ENCODE data around the gene IDE. TPM values are rescaled to one million over a fixed set of nuclear protein-coding genes. Genes with fewer than 3 reads are reported as not detected.

IDE gene
- total and polyA plus RNA-seq, 9 donors, result 10.7 to 16.4 (median 12.8) TPM

DNA sequence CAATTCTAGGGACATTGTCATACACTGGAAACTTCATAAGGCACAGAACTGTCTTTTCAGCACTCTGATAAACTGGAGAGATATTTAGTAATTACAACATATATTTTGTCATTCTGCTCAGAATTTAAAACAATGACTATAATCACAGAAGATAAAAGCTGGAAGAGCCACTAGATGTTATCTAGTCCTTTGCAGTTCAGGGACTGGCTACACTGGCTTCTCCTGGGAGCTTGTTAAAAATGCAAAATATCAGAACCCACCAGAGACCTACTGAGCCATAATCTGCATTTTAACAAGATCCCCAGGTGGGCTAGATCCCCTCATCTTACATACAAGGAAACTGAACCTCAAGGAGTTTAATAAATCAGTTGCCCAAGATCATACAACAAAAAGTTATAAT, 32.3 kb downstream of the IDE start:
- DNase-seq, result no peak
- no peaks in the 10 kb centered on the region for H3K4me1 ChIP-seq (ENCODE audit: control insufficient read depth, insufficient read depth, low read length)

DNA sequence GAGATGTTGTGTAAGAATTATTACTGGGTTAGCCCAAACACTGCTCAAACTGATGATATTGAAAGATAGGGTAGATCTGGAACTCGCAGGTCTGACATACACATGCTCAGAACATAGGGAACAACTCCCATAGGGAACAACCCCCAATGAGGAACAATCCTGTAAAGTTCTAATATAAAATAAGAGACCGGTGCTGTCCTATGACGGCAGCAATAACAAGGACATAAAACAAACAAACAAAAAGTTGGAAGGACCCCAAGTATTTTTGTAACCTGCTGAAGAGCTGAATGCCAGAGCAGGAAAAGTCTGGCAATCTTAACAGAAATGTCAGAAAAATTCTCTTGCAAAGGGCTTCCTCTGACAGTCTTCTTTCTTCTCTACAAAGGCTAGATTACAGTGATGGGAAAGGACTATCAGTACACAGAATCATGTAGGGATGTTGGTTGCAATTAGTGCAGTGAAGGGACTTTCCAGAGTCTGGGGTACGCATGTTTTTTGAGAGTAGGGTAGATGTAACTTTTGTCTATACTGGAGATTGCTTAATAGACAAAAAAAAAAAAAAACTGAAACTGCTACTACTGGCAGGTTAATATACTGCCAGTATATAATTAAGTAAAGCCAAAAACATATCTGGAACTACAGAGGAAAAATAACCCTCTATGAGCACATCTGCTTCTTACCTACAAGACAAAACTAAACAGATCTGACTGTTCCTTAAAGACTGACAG, 35.5 kb downstream of the IDE start:
- no CpG with 5 or more reads among the region's 4 CpGs for WGBS (ENCODE audit: insufficient coverage)
- H3K9me3 ChIP-seq (replicated peaks; ENCODE audit: control insufficient read depth, low read depth, low read length), result no peaks in the 10 kb centered on the region
- DNase-seq, result no peak
- H3K4me1 ChIP-seq (ENCODE audit: control insufficient read depth, insufficient read depth, low read length), result no peaks in the 10 kb centered on the region
- no peaks in the 10 kb centered on the region for H3K27me3 ChIP-seq (ENCODE audit: control insufficient read depth, insufficient read depth, low read length)
- H3K36me3 ChIP-seq (ENCODE audit: control insufficient read depth, insufficient read depth, low read length), result peaks cover 13% of the 10 kb centered on the region
- no peak overlapping the region for H3K27ac ChIP-seq (ENCODE audit: low read length)
- no peak overlapping the region for H3K4me3 ChIP-seq (ENCODE audit: low read length)

More for the DNA sequence above, 32.3 kb downstream of the IDE start:
- Histone ChIP-seq H3K36me3 (ENCODE audit: control insufficient read depth, insufficient read depth, low read length) (no peaks in the 10 kb centered on the region), H3K27me3 (ENCODE audit: control insufficient read depth, insufficient read depth, low read length) (no peaks in the 10 kb centered on the region), H3K27ac (ENCODE audit: low read length) (no peak overlapping the region), H3K4me3 (ENCODE audit: low read length) (no peak overlapping the region), H3K9me3 (replicated peaks; ENCODE audit: control insufficient read depth, low read depth, low read length) (no peaks in the 10 kb centered on the region)

DNA sequence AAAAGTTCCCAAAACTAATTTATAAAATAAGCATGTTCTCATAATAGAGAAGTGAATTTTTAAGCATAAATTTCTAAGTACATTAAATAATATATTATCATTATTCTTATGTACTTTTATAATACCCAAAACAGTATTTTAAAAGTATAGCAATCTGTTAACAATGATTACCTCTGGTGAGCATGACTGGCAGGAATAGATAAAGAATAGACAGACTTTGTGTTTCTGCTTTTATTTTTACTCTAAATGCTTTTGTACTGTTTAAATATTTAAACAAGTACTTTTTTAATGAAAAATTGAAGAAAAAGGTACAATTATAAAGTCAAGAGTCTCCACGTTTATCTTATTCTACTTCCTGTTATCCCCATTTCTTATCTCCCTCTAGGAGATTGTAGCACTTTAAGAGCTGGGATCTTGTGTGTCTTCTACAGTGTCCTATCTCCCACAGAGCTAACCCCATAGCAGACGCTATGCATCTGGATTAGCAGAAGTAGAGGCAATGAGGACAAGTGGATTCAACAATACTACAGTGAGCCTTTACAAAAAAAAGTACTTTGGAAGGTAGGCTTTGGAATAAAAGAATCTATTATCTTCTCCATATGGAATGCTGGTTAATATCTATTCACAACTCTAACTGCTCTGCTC, 42.9 kb downstream of the IDE start:
- no CpG with 5 or more reads among the region's 2 CpGs for WGBS (ENCODE audit: insufficient coverage)
- no peak overlapping the region for H3K4me3 ChIP-seq (ENCODE audit: low read length)
- H3K9me3 ChIP-seq (replicated peaks; ENCODE audit: control insufficient read depth, low read depth, low read length), result no peaks in the 10 kb centered on the region
- H3K36me3 ChIP-seq (ENCODE audit: control insufficient read depth, insufficient read depth, low read length), result peaks cover 19% of the 10 kb centered on the region
- H3K27ac ChIP-seq (ENCODE audit: low read length), result no peak overlapping the region
- H3K4me1 ChIP-seq (ENCODE audit: control insufficient read depth, insufficient read depth, low read length), result no peaks in the 10 kb centered on the region
- H3K27me3 ChIP-seq (ENCODE audit: control insufficient read depth, insufficient read depth, low read length), result no peaks in the 10 kb centered on the region
- no peak for DNase-seq

DNA sequence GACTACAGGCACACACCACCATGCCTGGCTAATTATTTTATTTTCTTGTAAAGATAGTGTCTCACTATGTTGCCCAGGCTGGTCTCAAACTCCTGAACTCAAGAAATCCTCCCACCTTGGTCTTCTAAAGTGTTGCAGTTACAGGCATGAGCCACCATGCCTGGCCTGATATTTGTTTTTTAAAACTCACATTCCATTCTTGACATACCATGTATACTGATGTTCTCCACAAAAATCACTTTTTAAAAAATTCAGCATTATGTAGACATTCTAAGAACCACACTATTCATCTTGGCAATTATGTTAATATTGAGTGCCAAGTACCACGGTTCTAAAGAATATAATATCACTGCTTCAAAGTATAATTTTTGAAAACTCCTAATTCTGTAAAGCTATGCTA, 43.5 kb downstream of the IDE start:
- no peaks in the 10 kb centered on the region for H3K4me1 ChIP-seq (ENCODE audit: control insufficient read depth, insufficient read depth, low read length)
- H3K4me3 ChIP-seq (ENCODE audit: low read length), result no peak overlapping the region
- no peak overlapping the region for H3K27ac ChIP-seq (ENCODE audit: low read length)
- WGBS (ENCODE audit: insufficient coverage), result no CpG with 5 or more reads among the region's 1 CpG
- no peaks in the 10 kb centered on the region for H3K27me3 ChIP-seq (ENCODE audit: control insufficient read depth, insufficient read depth, low read length)
- DNase-seq, result no peak
- no peaks in the 10 kb centered on the region for H3K9me3 ChIP-seq (replicated peaks; ENCODE audit: control insufficient read depth, low read depth, low read length)
- peaks cover 13% of the 10 kb centered on the region for H3K36me3 ChIP-seq (ENCODE audit: control insufficient read depth, insufficient read depth, low read length)

DNA sequence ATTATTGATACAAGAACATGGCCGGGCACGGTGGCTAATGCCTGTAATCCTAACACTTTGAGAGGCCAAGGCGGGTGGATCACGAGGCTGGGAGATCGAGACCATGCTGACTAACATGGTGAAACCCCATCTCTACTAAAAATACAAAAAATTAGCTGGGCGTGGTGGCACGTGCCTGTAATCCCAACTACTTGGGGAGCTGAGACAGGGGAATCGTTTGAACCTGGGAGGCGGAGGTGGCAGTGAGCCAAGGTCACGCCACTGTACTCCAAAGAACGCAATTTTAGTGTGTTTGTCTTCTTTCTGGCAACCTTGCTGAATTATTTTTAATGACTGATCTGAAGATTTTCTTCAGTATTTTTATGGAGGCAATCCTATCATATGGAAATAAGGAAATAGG, 46.2 kb downstream of the IDE start:
- Histone ChIP-seq H3K27ac (ENCODE audit: low read length) (no peak overlapping the region), H3K4me1 (ENCODE audit: control insufficient read depth, insufficient read depth, low read length) (no peaks in the 10 kb centered on the region), H3K36me3 (ENCODE audit: control insufficient read depth, insufficient read depth, low read length) (peaks cover 7% of the 10 kb centered on the region), H3K4me3 (ENCODE audit: low read length) (no peak overlapping the region), H3K9me3 (replicated peaks; ENCODE audit: control insufficient read depth, low read depth, low read length) (no peaks in the 10 kb centered on the region), H3K27me3 (ENCODE audit: control insufficient read depth, insufficient read depth, low read length) (no peaks in the 10 kb centered on the region)
- no peak for DNase-seq
- WGBS (ENCODE audit: insufficient coverage), result no CpG with 5 or more reads among the region's 11 CpGs

DNA sequence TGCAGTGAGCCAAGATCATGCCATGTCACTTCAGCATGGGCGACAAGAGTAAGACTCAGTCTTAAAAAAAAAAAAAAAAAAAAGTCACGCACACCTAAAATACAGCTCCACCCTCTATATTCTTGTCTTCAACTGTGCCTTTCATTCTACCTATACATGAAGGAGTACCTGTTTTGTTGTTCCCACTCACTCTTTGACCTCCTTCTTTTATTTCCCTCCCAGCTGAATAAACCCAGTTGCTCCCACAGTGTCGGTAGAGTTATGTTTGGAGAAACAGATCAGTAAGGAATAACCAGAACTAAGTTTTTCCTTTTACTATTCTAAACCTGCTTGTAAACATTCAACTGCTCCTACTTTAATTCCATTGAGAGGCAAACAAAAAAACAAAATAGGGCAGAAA, 50.3 kb downstream of the IDE start:
- Histone ChIP-seq H3K27ac (ENCODE audit: low read length) (no peak overlapping the region), H3K9me3 (replicated peaks; ENCODE audit: control insufficient read depth, low read depth, low read length) (no peaks in the 10 kb centered on the region), H3K27me3 (ENCODE audit: control insufficient read depth, insufficient read depth, low read length) (no peaks in the 10 kb centered on the region), H3K4me1 (ENCODE audit: control insufficient read depth, insufficient read depth, low read length) (no peaks in the 10 kb centered on the region), H3K36me3 (ENCODE audit: control insufficient read depth, insufficient read depth, low read length) (peaks cover 2% of the 10 kb centered on the region), H3K4me3 (ENCODE audit: low read length) (no peak overlapping the region)
- no CpG with 5 or more reads among the region's 3 CpGs for WGBS (ENCODE audit: insufficient coverage)
- no peak for DNase-seq

DNA sequence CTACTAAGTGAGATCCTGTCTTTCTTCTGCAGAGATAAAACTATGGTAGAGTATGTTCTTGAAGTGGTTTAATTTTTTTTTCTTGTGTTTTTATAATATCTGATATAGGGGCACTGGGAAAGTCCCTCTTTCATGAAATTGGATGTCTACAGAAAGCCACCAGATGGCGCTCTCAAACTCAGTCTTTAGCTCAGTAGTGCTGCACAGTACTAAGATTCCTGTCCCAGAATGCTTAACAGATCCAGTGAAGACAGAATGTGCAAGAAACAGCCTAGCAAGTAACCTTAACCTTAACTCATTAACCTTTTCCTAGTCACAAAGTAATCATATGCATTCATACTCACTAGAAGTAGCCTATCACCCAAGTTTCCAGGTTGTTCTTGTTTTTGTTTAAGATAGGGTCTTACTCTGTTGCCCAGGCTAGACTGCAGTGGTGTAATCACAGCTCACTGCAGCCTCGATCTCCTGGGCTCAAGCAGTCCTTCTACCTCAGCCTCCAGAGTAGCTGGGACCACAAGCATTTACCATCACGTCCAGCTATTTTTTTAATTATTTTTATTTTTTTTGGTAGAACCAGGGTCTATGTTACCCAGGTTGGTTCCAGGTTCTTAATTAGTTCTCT, 56.7 kb downstream of the IDE start:
- no peak overlapping the region for H3K4me3 ChIP-seq (ENCODE audit: low read length)

DNA sequence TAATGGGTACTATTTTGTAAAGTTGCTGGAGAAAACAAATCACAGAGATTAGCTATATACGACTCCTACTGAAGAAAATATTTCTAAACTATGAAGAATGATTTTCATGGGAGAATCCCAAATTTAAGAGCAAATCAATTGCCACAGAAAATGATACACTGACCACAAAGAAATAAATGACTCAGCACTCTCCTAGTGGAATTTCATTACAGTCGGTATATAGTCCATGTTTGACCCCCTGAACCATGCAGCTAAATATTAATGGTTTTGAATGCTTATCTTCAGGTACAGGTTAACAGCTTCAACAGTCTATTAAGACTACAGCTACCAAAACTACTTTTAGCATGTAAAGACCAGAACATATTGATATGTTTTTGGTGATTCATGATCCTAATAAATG, 65.0 kb downstream of the IDE start:
- H3K27me3 ChIP-seq (ENCODE audit: control insufficient read depth, insufficient read depth, low read length), result no peaks in the 10 kb centered on the region
- no peak for DNase-seq
- H3K27ac ChIP-seq (ENCODE audit: low read length), result no peak overlapping the region
- H3K4me1 ChIP-seq (ENCODE audit: control insufficient read depth, insufficient read depth, low read length), result no peaks in the 10 kb centered on the region
- H3K36me3 ChIP-seq (ENCODE audit: control insufficient read depth, insufficient read depth, low read length), result peaks cover 14% of the 10 kb centered on the region
- no CpG with 5 or more reads among the region's 2 CpGs for WGBS (ENCODE audit: insufficient coverage)
- no peaks in the 10 kb centered on the region for H3K9me3 ChIP-seq (replicated peaks; ENCODE audit: control insufficient read depth, low read depth, low read length)
- no peak overlapping the region for H3K4me3 ChIP-seq (ENCODE audit: low read length)

More for the DNA sequence above, 56.7 kb downstream of the IDE start:
- no peaks in the 10 kb centered on the region for H3K36me3 ChIP-seq (ENCODE audit: control insufficient read depth, insufficient read depth, low read length)
- no peak overlapping the region for H3K27ac ChIP-seq (ENCODE audit: low read length)
- DNase-seq, result peak; percentile 86
- H3K4me1 ChIP-seq (ENCODE audit: control insufficient read depth, insufficient read depth, low read length), result no peaks in the 10 kb centered on the region
- WGBS (ENCODE audit: insufficient coverage), result no CpG with 5 or more reads among the region's 3 CpGs
- H3K27me3 ChIP-seq (ENCODE audit: control insufficient read depth, insufficient read depth, low read length), result no peaks in the 10 kb centered on the region
- no peaks in the 10 kb centered on the region for H3K9me3 ChIP-seq (replicated peaks; ENCODE audit: control insufficient read depth, low read depth, low read length)

DNA sequence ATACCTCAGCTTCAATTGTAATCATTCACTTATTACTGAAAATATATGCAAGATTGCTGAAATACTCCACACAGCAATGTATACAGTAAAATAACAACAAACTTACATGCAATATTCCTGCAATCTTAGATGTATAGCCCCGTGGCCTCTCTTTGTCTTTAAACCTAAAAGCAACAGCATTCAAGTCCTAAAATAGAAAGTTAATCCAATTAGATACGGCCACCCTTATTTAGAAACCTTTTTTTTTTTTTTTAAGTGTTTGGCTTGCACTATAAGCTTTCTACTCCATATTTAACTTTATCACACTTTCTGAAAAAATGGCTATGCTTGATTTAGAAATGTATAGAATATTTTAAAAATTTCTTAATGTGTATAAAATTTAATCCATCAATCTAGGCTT, 67.6 kb downstream of the IDE start:
- H3K27me3 ChIP-seq (ENCODE audit: control insufficient read depth, insufficient read depth, low read length), result no peaks in the 10 kb centered on the region
- H3K4me3 ChIP-seq (ENCODE audit: low read length), result no peak overlapping the region
- peaks cover 11% of the 10 kb centered on the region for H3K36me3 ChIP-seq (ENCODE audit: control insufficient read depth, insufficient read depth, low read length)
- no peaks in the 10 kb centered on the region for H3K4me1 ChIP-seq (ENCODE audit: control insufficient read depth, insufficient read depth, low read length)
- no peaks in the 10 kb centered on the region for H3K9me3 ChIP-seq (replicated peaks; ENCODE audit: control insufficient read depth, low read depth, low read length)
- no peak for DNase-seq
- WGBS (ENCODE audit: insufficient coverage), result no CpG with 5 or more reads among the region's 2 CpGs
- H3K27ac ChIP-seq (ENCODE audit: low read length), result no peak overlapping the region

DNA sequence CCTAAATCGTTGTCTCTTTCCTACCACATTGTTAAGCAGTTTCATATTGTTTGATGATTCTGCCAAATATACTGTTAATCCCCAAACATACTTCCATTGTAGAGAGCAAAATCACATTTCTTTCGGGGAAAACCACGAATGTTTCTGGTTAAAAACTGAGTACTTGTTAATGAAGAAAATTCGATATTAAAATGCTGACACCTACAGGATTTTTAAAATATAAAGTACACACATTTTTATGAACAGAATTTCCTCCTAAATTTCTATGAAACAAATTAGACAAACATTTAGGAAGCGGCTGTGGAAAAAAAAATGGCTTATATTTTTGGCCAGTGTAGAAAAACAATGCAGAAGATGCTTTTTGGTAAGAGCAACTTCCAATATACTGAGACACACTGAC, 68.8 kb downstream of the IDE start:
- H3K4me3 ChIP-seq (ENCODE audit: low read length), result no peak overlapping the region
- H3K9me3 ChIP-seq (replicated peaks; ENCODE audit: control insufficient read depth, low read depth, low read length), result no peaks in the 10 kb centered on the region
- no CpG with 5 or more reads among the region's 5 CpGs for WGBS (ENCODE audit: insufficient coverage)
- no peak overlapping the region for H3K27ac ChIP-seq (ENCODE audit: low read length)
- peaks cover 11% of the 10 kb centered on the region for H3K36me3 ChIP-seq (ENCODE audit: control insufficient read depth, insufficient read depth, low read length)
- DNase-seq, result no peak
- H3K4me1 ChIP-seq (ENCODE audit: control insufficient read depth, insufficient read depth, low read length), result no peaks in the 10 kb centered on the region
- no peaks in the 10 kb centered on the region for H3K27me3 ChIP-seq (ENCODE audit: control insufficient read depth, insufficient read depth, low read length)

Data from muscle of leg (tissue), 11 donors.